PC-9 (cell line): ENCODE data around the gene CDK12. TPM values are rescaled to one million over a fixed set of nuclear protein-coding genes. Genes with fewer than 3 reads are reported as not detected.
A peak's percentile ranks its signal among the peaks of the same experiment; 100 is the strongest.

Source experiments
- BruUV-seq: library from RNA; stranded (reverse); fragments of 400-500 nt; replicated peaks from 2 replicates; lab custom pipeline; 2021; lab: Mats Ljungman, UMichigan
- CTCF ChIA-PET: fragments of 300-600 bp; sonication (Branson Sonifier 250); formaldehyde crosslinking; loops from one replicate; lab custom pipeline; 2022; ENCODE audit warnings: antibody characterized with exemption; lab: Charles Lee
- POLR2A ChIA-PET: fragments of 300-600 bp; sonication (Branson Sonifier 250); formaldehyde crosslinking; loops from one replicate; lab custom pipeline; 2022; ENCODE audit warnings: antibody characterized with exemption; ENCODE audit not compliant: unreplicated experiment; lab: Charles Lee
- DNase-seq, 2 experiments: peaks; one replicate each; pipeline versions ENCODE4 v3.0.0 to v3.0.0-alpha.2; 2015 to 2022; ENCODE audit warnings: mixed read lengths in 1 of 2
- H2AFZ ChIP-seq: fragments of 200-600 bp; sonication (generic); 2 replicates; pipeline ENCODE4 v1.8.1; 2017; ENCODE audit warnings: antibody characterized with exemption
- H3F3A ChIP-seq: fragments of 200-600 bp; sonication (generic); 2 replicates; pipeline ENCODE4 v1.8.1; 2017; ENCODE audit warnings: antibody characterized with exemption, mild to moderate bottlenecking, low read depth; ENCODE audit not compliant: insufficient read depth
- H3K27ac ChIP-seq: fragments of 200-600 bp; sonication (generic); 2 replicates; pipeline ENCODE4 v1.6.1; 2016; ENCODE audit warnings: mixed run types
- H3K27me3 ChIP-seq: fragments of 200-600 bp; sonication (generic); 2 replicates; pipeline ENCODE4 v1.6.1; 2016; ENCODE audit warnings: low read depth, mixed run types; ENCODE audit not compliant: insufficient read depth
- H3K36me3 ChIP-seq: fragments of 200-600 bp; sonication (generic); 2 replicates; pipeline ENCODE4 v1.6.1; 2016; ENCODE audit warnings: low read depth, mixed run types
- H3K4me1 ChIP-seq: fragments of 200-600 bp; sonication (generic); replicated peaks from 2 replicates; pipeline ENCODE4 v1.6.1; 2016; ENCODE audit warnings: mixed run types; ENCODE audit not compliant: insufficient read depth
- H3K4me2 ChIP-seq: fragments of 200-600 bp; sonication (generic); 2 replicates; pipeline ENCODE4 v1.6.1; 2017; ENCODE audit warnings: mixed run types
- H3K4me3 ChIP-seq: fragments of 200-600 bp; sonication (generic); 2 replicates; pipeline ENCODE4 v1.6.1; 2016; ENCODE audit warnings: mixed run types
- H3K79me2 ChIP-seq: fragments of 200-600 bp; sonication (generic); 2 replicates; pipeline ENCODE4 v1.6.1; 2017; ENCODE audit warnings: low read depth, mixed run types
- H3K9me2 ChIP-seq: fragments of 200-600 bp; sonication (generic); 2 replicates; pipeline ENCODE4 v1.8.1; 2017; ENCODE audit warnings: mild to moderate bottlenecking; ENCODE audit not compliant: insufficient read depth
- H3K9me3 ChIP-seq: fragments of 200-600 bp; sonication (generic); 2 replicates; pipeline ENCODE4 v1.8.1; 2016; ENCODE audit warnings: low read depth; ENCODE audit not compliant: insufficient read depth
- H4K20me1 ChIP-seq: fragments of 200-600 bp; sonication (generic); 2 replicates; pipeline ENCODE4 v1.8.1; 2017; ENCODE audit not compliant: insufficient read depth
- CTCF ChIP-seq: fragments of 200-600 bp; sonication (generic); conservative IDR thresholded peaks from 2 replicates; pipeline ENCODE4 v1.6.1; 2017; ENCODE audit warnings: mixed run types, antibody characterized with exemption, mild to moderate bottlenecking, moderate library complexity
- EZH2 ChIP-seq: fragments of 200-600 bp; sonication (generic); IDR thresholded peaks from 2 replicates; pipeline ENCODE4 v1.8.0; 2017; ENCODE audit warnings: antibody characterized with exemption, low read depth
- intact Hi-C: fragments of 100-400 bp; cut with micrococcal nuclease; formaldehyde crosslinking; loops from one replicate; pipeline ENCODE4 v1.10.0; 2022; ENCODE audit not compliant: unreplicated experiment
- total RNA-seq: library from RNA; stranded (reverse); gene quantifications from 2 replicates; pipeline ENCODE4 v1.2.3, GENCODE V29; 2021

The CDK12 gene
- total RNA-seq, 1 experiment from 2014 or later: 64.3 TPM

DNA sequence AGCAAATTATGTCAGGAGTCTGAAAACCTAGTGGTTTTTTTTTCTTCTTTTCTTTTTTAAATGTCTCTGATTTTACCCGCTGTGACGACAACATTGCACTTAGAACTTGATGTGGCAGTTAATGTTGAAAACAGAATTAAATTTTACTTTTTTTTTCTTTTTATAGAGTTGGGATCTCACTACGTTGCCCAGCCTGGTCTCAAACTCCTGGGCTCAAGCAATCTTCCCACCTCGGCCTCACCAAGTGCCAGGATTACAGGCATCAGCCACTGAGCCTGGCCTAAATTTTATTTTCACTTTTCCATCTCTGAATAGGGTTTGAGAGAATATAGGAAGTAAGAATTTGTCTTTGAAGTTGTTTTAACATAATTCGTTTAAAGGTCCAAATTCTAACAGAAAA lies 52.6 kb downstream of the CDK12 start:
- no TSS peak for BruUV-seq
- H3F3A ChIP-seq: peaks cover 7% of the 10 kb centered on the region; the same call in 1 of the 2 replicates
- no peak for TF ChIP-seq EZH2
- TF ChIP-seq CTCF: no peak
- H3K4me2 ChIP-seq: no peak overlapping the region
- H3K79me2 ChIP-seq: peaks cover 4% of the 10 kb centered on the region; the same call in 1 of the 2 replicates
- H3K4me1 ChIP-seq: no peaks in the 10 kb centered on the region
- no peak overlapping the region for H2AFZ ChIP-seq
- POLR2A ChIA-PET: no interaction called here
- H3K27me3 ChIP-seq: no peaks in the 10 kb centered on the region
- H3K9me3 ChIP-seq: no peaks in the 10 kb centered on the region
- H3K36me3 ChIP-seq: peaks cover 68% of the 10 kb centered on the region
- no peak for DNase-seq
- H3K9me2 ChIP-seq: no peaks in the 10 kb centered on the region
- intact Hi-C loops: no loop called here
- CTCF ChIA-PET: no interaction called here
- H3K4me3 ChIP-seq: no peak overlapping the region
- H3K27ac ChIP-seq: no peak overlapping the region
- peaks cover 22% of the 10 kb centered on the region; the same call in 1 of the 2 replicates for H4K20me1 ChIP-seq

GRCh38 chr17:39517224-39517623 lies 55.9 kb downstream of the CDK12 start:
- Histone ChIP-seq H3K4me2 (no peak overlapping the region), H3K36me3 (peaks cover 61% of the 10 kb centered on the region), H3K4me3 (no peak overlapping the region), H3K27ac (no peak overlapping the region), H3K4me1 (no peaks in the 10 kb centered on the region), H3K9me2 (no peaks in the 10 kb centered on the region), H3F3A (peaks cover 7% of the 10 kb centered on the region; the same call in 1 of the 2 replicates), H3K79me2 (no peaks in the 10 kb centered on the region; the same call in 1 of the 2 replicates), H3K27me3 (no peaks in the 10 kb centered on the region), H2AFZ (no peak overlapping the region), H4K20me1 (peaks cover 17% of the 10 kb centered on the region; the same call in 1 of the 2 replicates), H3K9me3 (no peaks in the 10 kb centered on the region)
- peak in 1 of 2 experiments; percentile 27 for DNase-seq
- TF ChIP-seq EZH2: no peak
- no peak for TF ChIP-seq CTCF
- POLR2A ChIA-PET: no interaction called here
- no TSS peak for BruUV-seq
- intact Hi-C loops: no loop called here
- CTCF ChIA-PET: no interaction called here

- ChIA-PET CTCF (no interaction called here), POLR2A (interaction anchor here (0.6 kb wide), 1 partner anchor 27 kb away, joined by 22 read pairs; no protein-coding TSS in a partner anchor)
- Histone ChIP-seq H3K4me2 (no peak overlapping the region), H3K27me3 (no peaks in the 10 kb centered on the region), H4K20me1 (peaks cover 38% of the 10 kb centered on the region), H3K4me3 (no peak overlapping the region), H3K4me1 (no peaks in the 10 kb centered on the region), H2AFZ (no peak overlapping the region), H3K9me2 (no peaks in the 10 kb centered on the region), H3K79me2 (no peaks in the 10 kb centered on the region), H3K9me3 (no peaks in the 10 kb centered on the region), H3K36me3 (peaks cover 23% of the 10 kb centered on the region), H3F3A (peaks cover 20% of the 10 kb centered on the region; the same call in 1 of the 2 replicates), H3K27ac (no peak overlapping the region)
- no peak for DNase-seq
- no TSS peak for BruUV-seq
- TF ChIP-seq CTCF (no peak), EZH2 (no peak)
- intact Hi-C loops: no loop called here
Observed at GRCh38 chr17:39525801-39526506, 64.7 kb downstream of the CDK12 start.
